ENCODE results near the gene TCP11.

Gene TCP11

GRCh38 chr6:35141007-35141655 is at the start of gene TCP11:
TSS of gene TCP11 (minus strand) at chr6:35141339. CDS start at chr6:35140870, 469 bp downstream.
- DNase-seq (ENCODE audit: low spot score), result no peak

GRCh38 chr6:35190306-35190705 is 49.2 kb upstream of the TCP11 start:
- no peak for DNase-seq (ENCODE audit: low spot score)

GRCh38 chr6:35188886-35189285 is 47.7 kb upstream of the TCP11 start:
- no peak for DNase-seq (ENCODE audit: low spot score)

GRCh38 chr6:35186571-35186970 is 45.4 kb upstream of the TCP11 start:
- no peak for DNase-seq (ENCODE audit: low spot score)

- DNase-seq (ENCODE audit: low spot score), result no peak
Observed at GRCh38 chr6:35185971-35186370, 44.8 kb upstream of the TCP11 start.

GRCh38 chr6:35185302-35185681 is 44.2 kb upstream of the TCP11 start:
- DNase-seq (ENCODE audit: low spot score), result no peak

- no peak for DNase-seq (ENCODE audit: low spot score)
Observed at GRCh38 chr6:35184580-35185301, 43.6 kb upstream of the TCP11 start.

- no peak for DNase-seq (ENCODE audit: low spot score)
Observed at GRCh38 chr6:35183935-35184334, 42.8 kb upstream of the TCP11 start.

- no peak for DNase-seq (ENCODE audit: low spot score)
Observed at GRCh38 chr6:35183281-35183680, 42.1 kb upstream of the TCP11 start.

GRCh38 chr6:35181933-35182612 is 40.9 kb upstream of the TCP11 start:
- no peak for DNase-seq (ENCODE audit: low spot score)

GRCh38 chr6:35181308-35181932 is 40.3 kb upstream of the TCP11 start:
- DNase-seq (ENCODE audit: low spot score), result no peak

GRCh38 chr6:35179901-35180535 is 38.9 kb upstream of the TCP11 start:
- no peak for DNase-seq (ENCODE audit: low spot score)

- no peak for DNase-seq (ENCODE audit: low spot score)
Observed at GRCh38 chr6:35178932-35179832, 38.0 kb upstream of the TCP11 start.

GRCh38 chr6:35178012-35178411 is 36.9 kb upstream of the TCP11 start:
- DNase-seq (ENCODE audit: low spot score), result no peak

GRCh38 chr6:35177596-35177995 is 36.5 kb upstream of the TCP11 start:
- DNase-seq (ENCODE audit: low spot score), result no peak

GRCh38 chr6:35177157-35177556 is 36.0 kb upstream of the TCP11 start:
- DNase-seq (ENCODE audit: low spot score), result no peak

- no peak for DNase-seq (ENCODE audit: low spot score)
Observed at GRCh38 chr6:35176301-35177024, 35.3 kb upstream of the TCP11 start.

GRCh38 chr6:35174501-35174900 is 33.4 kb upstream of the TCP11 start:
- DNase-seq (ENCODE audit: low spot score), result no peak

- no peak for DNase-seq (ENCODE audit: low spot score)
Observed at GRCh38 chr6:35174088-35174434, 32.9 kb upstream of the TCP11 start.

- DNase-seq (ENCODE audit: low spot score), result no peak
Observed at GRCh38 chr6:35173427-35174087, 32.4 kb upstream of the TCP11 start.
